GM23338 (cell line): ENCODE measurements around the gene CACNB3. TPM values are rescaled to one million over a fixed set of nuclear protein-coding genes. Genes with fewer than 3 reads are reported as not detected.

ENCODE experiments used
- ATAC-seq: fragments of 200-7000 bp; cut with Tn5 transposase; 3 replicates; pipeline ENCODE4 v1.9.1; 2020
- DNase-seq: peaks from one replicate; pipeline ENCODE4 v3.0.0-alpha.2; 2015; ENCODE audit warnings: low spot score
- H2AFZ ChIP-seq: fragments of 200-600 bp; sonication (generic); 2 replicates; pipeline ENCODE4 v1.8.0; 2016; ENCODE audit warnings: antibody characterized with exemption, mild to moderate bottlenecking, moderate library complexity
- H3F3A ChIP-seq: fragments of 200-600 bp; sonication (generic); replicated peaks from 2 replicates; pipeline ENCODE4 v1.8.0; 2017; ENCODE audit warnings: antibody characterized with exemption, mixed run types, low read depth
- H3K27ac ChIP-seq: fragments of 200-600 bp; sonication (generic); 2 replicates; pipeline ENCODE4 v1.6.1; 2016; ENCODE audit warnings: low read depth
- H3K27me3 ChIP-seq: fragments of 200-600 bp; sonication (generic); 2 replicates; pipeline ENCODE4 v1.8.0; 2016; ENCODE audit warnings: mild to moderate bottlenecking, mixed run types, moderate library complexity; ENCODE audit not compliant: insufficient read depth
- H3K36me3 ChIP-seq: fragments of 200-600 bp; sonication (generic); 2 replicates; pipeline ENCODE4 v1.8.0; 2016; ENCODE audit warnings: mild to moderate bottlenecking; ENCODE audit not compliant: insufficient read depth
- H3K4me1 ChIP-seq: fragments of 200-600 bp; sonication (generic); 2 replicates; pipeline ENCODE4 v1.8.0; 2016; ENCODE audit warnings: mild to moderate bottlenecking, moderate library complexity; ENCODE audit not compliant: insufficient read depth
- H3K4me2 ChIP-seq: fragments of 200-600 bp; sonication (generic); 2 replicates; pipeline ENCODE4 v1.7.1; 2017; ENCODE audit warnings: mixed run types
- H3K4me3 ChIP-seq: fragments of 200-600 bp; sonication (generic); 2 replicates; pipeline ENCODE4 v1.6.1; 2016; ENCODE audit warnings: mixed run types
- H3K79me2 ChIP-seq: fragments of 200-600 bp; sonication (generic); replicated peaks from 2 replicates; pipeline ENCODE4 v1.8.0; 2017; ENCODE audit warnings: mild to moderate bottlenecking; ENCODE audit not compliant: insufficient read depth
- H3K9me2 ChIP-seq: fragments of 200-600 bp; sonication (generic); 2 replicates; pipeline ENCODE4 v1.8.0; 2017; ENCODE audit not compliant: insufficient read depth
- H4K20me1 ChIP-seq: fragments of 200-600 bp; sonication (generic); replicated peaks from 2 replicates; pipeline ENCODE4 v1.8.0; 2017; ENCODE audit warnings: mild to moderate bottlenecking; ENCODE audit not compliant: insufficient read depth
- H3K27ac Mint-ChIP-seq: 2 replicates; pipeline ENCODE4 v1.8.0; 2020; ENCODE audit warnings: inconsistent platforms, mild to moderate bottlenecking, moderate library complexity, mixed read lengths
- H3K27me3 Mint-ChIP-seq: 3 replicates; pipeline ENCODE4 v1.8.0; 2022; ENCODE audit warnings: low read depth, mild to moderate bottlenecking, moderate library complexity, mixed read lengths, inconsistent platforms; ENCODE audit not compliant: insufficient read depth, poor library complexity
- H3K36me3 Mint-ChIP-seq: 3 replicates; pipeline ENCODE4 v1.8.0; 2021; ENCODE audit warnings: low read depth, mild to moderate bottlenecking, inconsistent platforms, moderate library complexity, mixed read lengths
- H3K4me1 Mint-ChIP-seq: 3 replicates; pipeline ENCODE4 v1.8.0; 2020; ENCODE audit warnings: mild to moderate bottlenecking, inconsistent platforms, mixed read lengths
- H3K4me3 Mint-ChIP-seq: 3 replicates; pipeline ENCODE4 v1.8.0; 2021; ENCODE audit warnings: moderate library complexity, mild to moderate bottlenecking, inconsistent platforms, mixed read lengths
- H3K9me3 Mint-ChIP-seq: 3 replicates; pipeline ENCODE4 v1.8.0; 2020; ENCODE audit warnings: moderate library complexity, mild to moderate bottlenecking, inconsistent platforms, mixed read lengths
- CREB1 ChIP-seq: fragments of 250-450 bp; sonication (Bioruptor Pico); IDR thresholded peaks from 2 replicates; pipeline ENCODE4 v1.5.0; 2020; ENCODE audit warnings: low read depth, mild to moderate bottlenecking, moderate library complexity
- EZH2 ChIP-seq: fragments of 200-600 bp; sonication (generic); IDR thresholded peaks from one replicate; pipeline ENCODE4 v1.8.0; 2017; ENCODE audit warnings: antibody characterized with exemption, mild to moderate bottlenecking, low read depth; ENCODE audit not compliant: unreplicated experiment
- EZH2phosphoT487 ChIP-seq: fragments of 200-600 bp; sonication (generic); IDR thresholded peaks from one replicate; pipeline ENCODE4 v1.8.1; 2018; ENCODE audit warnings: antibody characterized with exemption; ENCODE audit not compliant: unreplicated experiment
- NANOG ChIP-seq: IDR thresholded peaks from 2 replicates; pipeline ENCODE4 v1.6.1; 2016; ENCODE audit warnings: antibody characterized with exemption, borderline replicate concordance
- POLR2AphosphoS5 ChIP-seq: IDR thresholded peaks from 2 replicates; pipeline ENCODE4 v1.6.1; 2016; ENCODE audit warnings: antibody characterized with exemption, low read depth
- STAT1 ChIP-seq: IDR thresholded peaks from one replicate; pipeline ENCODE4 v1.6.1; 2016; ENCODE audit warnings: antibody characterized with exemption; ENCODE audit not compliant: unreplicated experiment
- ZNF114 ChIP-seq: fragments of 250-450 bp; sonication (Bioruptor Pico); IDR thresholded peaks from 2 replicates; pipeline ENCODE4 v1.5.0; 2020; ENCODE audit warnings: mild to moderate bottlenecking, moderate library complexity
- ZNF331 ChIP-seq: fragments of 250-450 bp; sonication (Bioruptor Pico); IDR thresholded peaks from 2 replicates; pipeline ENCODE4 v1.5.0; 2020; ENCODE audit warnings: low read depth, mild to moderate bottlenecking, moderate library complexity
- polyA plus RNA-seq: library from polyadenylated mRNA; unstranded; fragments of >200 nt; fragmentation: Nextera tagmentation; extraction: Ambion mirVana; gene quantifications from 2 replicates; pipeline ENCODE4 v1.2.1, GENCODE V29; 2016
- total RNA-seq: library from RNA; depleted of rRNA; stranded (reverse); fragments of >200 nt; shearing (Covaris generic); gene quantifications from 2 replicates; pipeline ENCODE4 v1.2.3, GENCODE V29; 2014
- TF ChIP-seq, protein P1 (sequence below), 2 experiments: fragments of 200-600 bp in 1 of 2; sonication (generic) in 1 of 2; conservative IDR thresholded peaks; 2 replicates each; pipeline versions ENCODE4 v1.5.1 to v1.6.1; 2016 to 2017; ENCODE audit warnings: antibody characterized with exemption in 2 of 2, low read depth in 2 of 2, mild to moderate bottlenecking in 2 of 2, moderate library complexity in 1 of 2
- TF ChIP-seq, protein P2 (sequence below): fragments of 250-450 bp; sonication (Bioruptor Pico); IDR thresholded peaks from 2 replicates; pipeline ENCODE4 v1.5.0; 2020; ENCODE audit warnings: mild to moderate bottlenecking, moderate library complexity
- TF ChIP-seq, protein P3 (sequence below): IDR thresholded peaks from 2 replicates; pipeline ENCODE4 v1.6.1; 2016; ENCODE audit warnings: antibody characterized with exemption
- TF ChIP-seq, protein P4 (sequence below): IDR thresholded peaks from one replicate; pipeline ENCODE4 v1.6.1; 2018; ENCODE audit warnings: antibody characterized with exemption; ENCODE audit not compliant: unreplicated experiment

Gene CACNB3
- total and polyA plus RNA-seq, 2 experiments from 2014 or later: 4.1 to 6.2 TPM

DNA sequence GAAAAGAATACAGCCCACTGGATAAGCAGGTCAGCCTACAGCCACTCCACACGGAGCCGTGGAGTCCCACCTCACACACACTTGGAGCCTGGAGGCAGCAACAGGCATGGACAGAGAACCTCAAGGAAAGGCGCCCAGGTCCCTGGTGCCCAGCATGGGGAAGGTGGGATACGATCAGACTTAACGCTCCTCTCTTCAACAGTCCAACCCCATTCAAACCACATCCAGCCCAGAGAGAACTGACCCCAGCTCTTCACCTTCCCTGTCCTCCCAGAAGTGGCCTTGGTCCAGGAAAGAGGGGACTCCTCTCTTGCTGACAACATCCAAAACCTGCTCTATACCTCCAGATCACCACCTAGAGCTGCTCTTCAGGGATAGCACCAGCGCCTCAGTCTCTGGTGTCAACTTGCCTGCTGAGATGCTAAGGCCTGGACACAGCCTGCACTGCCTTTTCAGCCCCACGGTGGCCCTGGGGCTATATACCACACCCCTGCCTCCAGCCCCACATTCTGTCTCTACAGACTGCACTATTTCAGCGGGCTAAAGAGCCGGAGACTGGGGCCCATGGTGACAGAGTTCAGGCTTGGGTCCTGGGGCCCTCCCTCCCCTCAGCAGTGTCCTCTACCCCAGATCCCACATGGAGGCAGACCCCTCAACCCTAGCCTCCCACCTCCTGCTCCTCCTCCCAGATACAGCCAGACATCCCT is 36.4 kb upstream of the CACNB3 start:
- peaks cover 27% of the 10 kb centered on the region for H3K4me1 Mint-ChIP-seq
- TF ChIP-seq, protein P1, sequence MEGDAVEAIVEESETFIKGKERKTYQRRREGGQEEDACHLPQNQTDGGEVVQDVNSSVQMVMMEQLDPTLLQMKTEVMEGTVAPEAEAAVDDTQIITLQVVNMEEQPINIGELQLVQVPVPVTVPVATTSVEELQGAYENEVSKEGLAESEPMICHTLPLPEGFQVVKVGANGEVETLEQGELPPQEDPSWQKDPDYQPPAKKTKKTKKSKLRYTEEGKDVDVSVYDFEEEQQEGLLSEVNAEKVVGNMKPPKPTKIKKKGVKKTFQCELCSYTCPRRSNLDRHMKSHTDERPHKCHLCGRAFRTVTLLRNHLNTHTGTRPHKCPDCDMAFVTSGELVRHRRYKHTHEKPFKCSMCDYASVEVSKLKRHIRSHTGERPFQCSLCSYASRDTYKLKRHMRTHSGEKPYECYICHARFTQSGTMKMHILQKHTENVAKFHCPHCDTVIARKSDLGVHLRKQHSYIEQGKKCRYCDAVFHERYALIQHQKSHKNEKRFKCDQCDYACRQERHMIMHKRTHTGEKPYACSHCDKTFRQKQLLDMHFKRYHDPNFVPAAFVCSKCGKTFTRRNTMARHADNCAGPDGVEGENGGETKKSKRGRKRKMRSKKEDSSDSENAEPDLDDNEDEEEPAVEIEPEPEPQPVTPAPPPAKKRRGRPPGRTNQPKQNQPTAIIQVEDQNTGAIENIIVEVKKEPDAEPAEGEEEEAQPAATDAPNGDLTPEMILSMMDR (conservative IDR thresholded peaks at IDR 0.05; ENCODE audit: low read depth in 2 of 2): no peak
- no peak for TF ChIP-seq CREB1
- TF ChIP-seq ZNF331 (CRISPR knock-in tag): no peak
- no peak for TF ChIP-seq NANOG
- TF ChIP-seq POLR2AphosphoS5: no peak
- TF ChIP-seq, protein P2, sequence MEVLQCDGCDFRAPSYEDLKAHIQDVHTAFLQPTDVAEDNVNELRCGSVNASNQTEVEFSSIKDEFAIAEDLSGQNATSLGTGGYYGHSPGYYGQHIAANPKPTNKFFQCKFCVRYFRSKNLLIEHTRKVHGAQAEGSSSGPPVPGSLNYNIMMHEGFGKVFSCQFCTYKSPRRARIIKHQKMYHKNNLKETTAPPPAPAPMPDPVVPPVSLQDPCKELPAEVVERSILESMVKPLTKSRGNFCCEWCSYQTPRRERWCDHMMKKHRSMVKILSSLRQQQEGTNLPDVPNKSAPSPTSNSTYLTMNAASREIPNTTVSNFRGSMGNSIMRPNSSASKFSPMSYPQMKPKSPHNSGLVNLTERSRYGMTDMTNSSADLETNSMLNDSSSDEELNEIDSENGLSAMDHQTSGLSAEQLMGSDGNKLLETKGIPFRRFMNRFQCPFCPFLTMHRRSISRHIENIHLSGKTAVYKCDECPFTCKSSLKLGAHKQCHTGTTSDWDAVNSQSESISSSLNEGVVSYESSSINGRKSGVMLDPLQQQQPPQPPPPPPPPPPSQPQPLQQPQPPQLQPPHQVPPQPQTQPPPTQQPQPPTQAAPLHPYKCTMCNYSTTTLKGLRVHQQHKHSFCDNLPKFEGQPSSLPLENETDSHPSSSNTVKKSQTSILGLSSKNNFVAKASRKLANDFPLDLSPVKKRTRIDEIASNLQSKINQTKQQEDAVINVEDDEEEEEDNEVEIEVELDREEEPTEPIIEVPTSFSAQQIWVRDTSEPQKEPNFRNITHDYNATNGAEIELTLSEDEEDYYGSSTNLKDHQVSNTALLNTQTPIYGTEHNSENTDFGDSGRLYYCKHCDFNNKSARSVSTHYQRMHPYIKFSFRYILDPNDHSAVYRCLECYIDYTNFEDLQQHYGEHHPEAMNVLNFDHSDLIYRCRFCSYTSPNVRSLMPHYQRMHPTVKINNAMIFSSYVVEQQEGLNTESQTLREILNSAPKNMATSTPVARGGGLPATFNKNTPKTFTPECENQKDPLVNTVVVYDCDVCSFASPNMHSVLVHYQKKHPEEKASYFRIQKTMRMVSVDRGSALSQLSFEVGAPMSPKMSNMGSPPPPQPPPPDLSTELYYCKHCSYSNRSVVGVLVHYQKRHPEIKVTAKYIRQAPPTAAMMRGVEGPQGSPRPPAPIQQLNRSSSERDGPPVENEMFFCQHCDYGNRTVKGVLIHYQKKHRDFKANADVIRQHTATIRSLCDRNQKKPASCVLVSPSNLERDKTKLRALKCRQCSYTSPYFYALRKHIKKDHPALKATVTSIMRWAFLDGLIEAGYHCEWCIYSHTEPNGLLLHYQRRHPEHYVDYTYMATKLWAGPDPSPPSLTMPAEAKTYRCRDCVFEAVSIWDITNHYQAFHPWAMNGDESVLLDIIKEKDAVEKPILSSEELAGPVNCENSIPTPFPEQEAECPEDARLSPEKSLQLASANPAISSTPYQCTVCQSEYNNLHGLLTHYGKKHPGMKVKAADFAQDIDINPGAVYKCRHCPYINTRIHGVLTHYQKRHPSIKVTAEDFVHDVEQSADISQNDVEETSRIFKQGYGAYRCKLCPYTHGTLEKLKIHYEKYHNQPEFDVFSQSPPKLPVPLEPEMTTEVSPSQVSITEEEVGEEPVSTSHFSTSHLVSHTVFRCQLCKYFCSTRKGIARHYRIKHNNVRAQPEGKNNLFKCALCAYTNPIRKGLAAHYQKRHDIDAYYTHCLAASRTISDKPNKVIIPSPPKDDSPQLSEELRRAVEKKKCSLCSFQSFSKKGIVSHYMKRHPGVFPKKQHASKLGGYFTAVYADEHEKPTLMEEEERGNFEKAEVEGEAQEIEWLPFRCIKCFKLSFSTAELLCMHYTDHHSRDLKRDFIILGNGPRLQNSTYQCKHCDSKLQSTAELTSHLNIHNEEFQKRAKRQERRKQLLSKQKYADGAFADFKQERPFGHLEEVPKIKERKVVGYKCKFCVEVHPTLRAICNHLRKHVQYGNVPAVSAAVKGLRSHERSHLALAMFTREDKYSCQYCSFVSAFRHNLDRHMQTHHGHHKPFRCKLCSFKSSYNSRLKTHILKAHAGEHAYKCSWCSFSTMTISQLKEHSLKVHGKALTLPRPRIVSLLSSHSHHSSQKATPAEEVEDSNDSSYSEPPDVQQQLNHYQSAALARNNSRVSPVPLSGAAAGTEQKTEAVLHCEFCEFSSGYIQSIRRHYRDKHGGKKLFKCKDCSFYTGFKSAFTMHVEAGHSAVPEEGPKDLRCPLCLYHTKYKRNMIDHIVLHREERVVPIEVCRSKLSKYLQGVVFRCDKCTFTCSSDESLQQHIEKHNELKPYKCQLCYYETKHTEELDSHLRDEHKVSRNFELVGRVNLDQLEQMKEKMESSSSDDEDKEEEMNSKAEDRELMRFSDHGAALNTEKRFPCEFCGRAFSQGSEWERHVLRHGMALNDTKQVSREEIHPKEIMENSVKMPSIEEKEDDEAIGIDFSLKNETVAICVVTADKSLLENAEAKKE: no peak
- TF ChIP-seq, protein P3, sequence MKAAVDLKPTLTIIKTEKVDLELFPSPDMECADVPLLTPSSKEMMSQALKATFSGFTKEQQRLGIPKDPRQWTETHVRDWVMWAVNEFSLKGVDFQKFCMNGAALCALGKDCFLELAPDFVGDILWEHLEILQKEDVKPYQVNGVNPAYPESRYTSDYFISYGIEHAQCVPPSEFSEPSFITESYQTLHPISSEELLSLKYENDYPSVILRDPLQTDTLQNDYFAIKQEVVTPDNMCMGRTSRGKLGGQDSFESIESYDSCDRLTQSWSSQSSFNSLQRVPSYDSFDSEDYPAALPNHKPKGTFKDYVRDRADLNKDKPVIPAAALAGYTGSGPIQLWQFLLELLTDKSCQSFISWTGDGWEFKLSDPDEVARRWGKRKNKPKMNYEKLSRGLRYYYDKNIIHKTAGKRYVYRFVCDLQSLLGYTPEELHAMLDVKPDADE: no peak
- TF ChIP-seq, protein P4, sequence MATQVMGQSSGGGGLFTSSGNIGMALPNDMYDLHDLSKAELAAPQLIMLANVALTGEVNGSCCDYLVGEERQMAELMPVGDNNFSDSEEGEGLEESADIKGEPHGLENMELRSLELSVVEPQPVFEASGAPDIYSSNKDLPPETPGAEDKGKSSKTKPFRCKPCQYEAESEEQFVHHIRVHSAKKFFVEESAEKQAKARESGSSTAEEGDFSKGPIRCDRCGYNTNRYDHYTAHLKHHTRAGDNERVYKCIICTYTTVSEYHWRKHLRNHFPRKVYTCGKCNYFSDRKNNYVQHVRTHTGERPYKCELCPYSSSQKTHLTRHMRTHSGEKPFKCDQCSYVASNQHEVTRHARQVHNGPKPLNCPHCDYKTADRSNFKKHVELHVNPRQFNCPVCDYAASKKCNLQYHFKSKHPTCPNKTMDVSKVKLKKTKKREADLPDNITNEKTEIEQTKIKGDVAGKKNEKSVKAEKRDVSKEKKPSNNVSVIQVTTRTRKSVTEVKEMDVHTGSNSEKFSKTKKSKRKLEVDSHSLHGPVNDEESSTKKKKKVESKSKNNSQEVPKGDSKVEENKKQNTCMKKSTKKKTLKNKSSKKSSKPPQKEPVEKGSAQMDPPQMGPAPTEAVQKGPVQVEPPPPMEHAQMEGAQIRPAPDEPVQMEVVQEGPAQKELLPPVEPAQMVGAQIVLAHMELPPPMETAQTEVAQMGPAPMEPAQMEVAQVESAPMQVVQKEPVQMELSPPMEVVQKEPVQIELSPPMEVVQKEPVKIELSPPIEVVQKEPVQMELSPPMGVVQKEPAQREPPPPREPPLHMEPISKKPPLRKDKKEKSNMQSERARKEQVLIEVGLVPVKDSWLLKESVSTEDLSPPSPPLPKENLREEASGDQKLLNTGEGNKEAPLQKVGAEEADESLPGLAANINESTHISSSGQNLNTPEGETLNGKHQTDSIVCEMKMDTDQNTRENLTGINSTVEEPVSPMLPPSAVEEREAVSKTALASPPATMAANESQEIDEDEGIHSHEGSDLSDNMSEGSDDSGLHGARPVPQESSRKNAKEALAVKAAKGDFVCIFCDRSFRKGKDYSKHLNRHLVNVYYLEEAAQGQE: no peak
- TF ChIP-seq STAT1: no peak
- TF ChIP-seq EZH2phosphoT487: no peak
- no peak for TF ChIP-seq EZH2
- no peak for TF ChIP-seq ZNF114 (CRISPR knock-in tag)
- Histone ChIP-seq H3K4me1 (peaks cover 9% of the 10 kb centered on the region), H3K27ac (no peak overlapping the region), H3K4me2 (no peak overlapping the region), H3K36me3 (no peaks in the 10 kb centered on the region), H2AFZ (no peak overlapping the region), H3K9me2 (no peaks in the 10 kb centered on the region), H3K27me3 (peaks cover 3% of the 10 kb centered on the region; the same call in 1 of the 2 replicates), H3K4me3 (no peak overlapping the region), H4K20me1 (no peaks in the 10 kb centered on the region), H3K79me2 (no peaks in the 10 kb centered on the region), H3F3A (no peaks in the 10 kb centered on the region)
- DNase-seq: no peak
- no peak overlapping the region for H3K4me3 Mint-ChIP-seq
- no peak overlapping the region for H3K27ac Mint-ChIP-seq
- ATAC-seq: no peak
- peaks cover 9% of the 10 kb centered on the region for H3K27me3 Mint-ChIP-seq
- H3K9me3 Mint-ChIP-seq: no peaks in the 10 kb centered on the region; the same call in 2 of the 3 replicates
- no peaks in the 10 kb centered on the region; the same call in 1 of the 3 replicates for H3K36me3 Mint-ChIP-seq
